AG10803 (cell line): ENCODE results near the gene GFPT1.

ENCODE experiments used
- DNase-seq: peaks from one replicate; pipeline ENCODE4 v3.0.0; 2010; ENCODE audit warnings: low read depth
- H3K4me3 ChIP-seq: 2 replicates; pipeline ENCODE4 v1.5.1; 2011; ENCODE audit warnings: mild to moderate bottlenecking, low read length, control low read depth
- CTCF ChIP-seq: conservative IDR thresholded peaks from 2 replicates; pipeline ENCODE4 v1.5.1; 2011; ENCODE audit warnings: mild to moderate bottlenecking, low read length, control low read depth, inconsistent platforms

The GFPT1 gene

DNA sequence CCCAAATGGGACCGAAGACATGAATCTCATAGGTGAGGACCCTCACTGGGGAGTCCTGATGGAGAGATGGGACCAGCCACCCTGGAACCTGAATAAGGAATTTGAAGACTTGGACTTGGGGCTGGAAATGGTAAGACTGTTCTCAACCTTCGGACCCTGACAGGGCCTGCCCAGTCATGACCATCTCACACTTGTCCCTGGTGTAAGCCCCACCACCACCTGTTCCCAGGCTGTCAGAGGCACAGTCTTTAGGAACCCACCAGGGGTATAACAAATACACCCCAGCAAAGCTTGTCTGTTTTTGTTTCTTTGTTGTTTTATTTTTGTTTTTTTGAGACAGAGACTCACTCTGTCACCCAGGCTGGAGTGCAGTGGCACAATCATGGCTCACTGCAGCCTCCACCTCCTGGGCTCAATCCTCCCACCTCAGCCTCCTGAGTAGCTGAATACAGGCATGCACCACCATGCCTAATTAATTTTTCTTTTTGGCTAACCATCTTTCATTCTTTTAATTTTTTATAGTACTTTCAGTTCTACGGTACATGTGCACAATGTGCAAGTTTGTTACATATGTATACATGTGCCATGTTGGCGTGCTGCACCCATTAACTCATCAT is 106.1 kb downstream of the GFPT1 start:
- no peak for DNase-seq
- H3K4me3 ChIP-seq: no peak overlapping the region
- TF ChIP-seq CTCF: no peak

DNA sequence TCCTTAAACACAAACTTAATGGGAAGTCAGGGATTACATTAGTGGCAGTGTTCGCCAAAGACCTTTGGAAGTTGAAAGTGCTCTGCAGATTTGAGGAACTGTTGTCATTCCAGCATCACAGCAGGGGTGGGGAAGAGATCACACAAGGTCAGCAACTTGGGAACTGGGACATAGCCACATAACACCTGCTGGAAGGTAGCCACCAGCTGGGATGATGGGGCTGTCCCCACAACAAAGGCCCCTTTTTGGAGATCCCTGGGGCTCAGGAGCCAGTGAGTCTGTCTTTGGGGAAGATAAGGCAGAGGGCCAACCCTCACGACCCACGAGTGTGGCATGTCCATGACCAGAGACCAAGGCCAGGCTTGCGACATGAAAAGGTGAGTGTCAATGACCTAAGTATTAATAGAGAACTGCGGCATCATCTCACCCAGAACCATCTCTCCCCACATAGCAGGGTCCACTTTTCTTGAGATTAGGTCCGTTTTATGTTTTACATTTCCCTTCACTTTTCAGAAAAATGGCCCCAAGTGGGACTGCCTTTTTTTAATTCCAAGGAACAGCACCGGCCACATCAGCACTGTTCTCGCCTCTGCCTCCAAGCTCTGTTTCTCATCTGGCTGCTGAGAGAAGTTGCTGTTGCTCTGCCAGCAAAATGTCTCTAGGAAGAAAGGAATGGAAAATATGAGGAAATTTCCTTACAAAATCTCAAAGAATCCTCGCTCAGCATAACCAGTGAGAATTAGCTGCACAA is 106.9 kb downstream of the GFPT1 start:
- TF ChIP-seq CTCF: no peak
- DNase-seq: peak; percentile 69

GRCh38 chr2:69279211-69279610 is 107.8 kb downstream of the GFPT1 start:
- H3K4me3 ChIP-seq: no peak overlapping the region
- TF ChIP-seq CTCF: no peak
- peak; percentile 23 for DNase-seq

More for the DNA sequence above, 106.9 kb downstream of the GFPT1 start:
- H3K4me3 ChIP-seq: no peak overlapping the region

- TF ChIP-seq CTCF: no peak
- no peak for DNase-seq
- no peak overlapping the region for H3K4me3 ChIP-seq
These were observed 108.7 kb downstream of the GFPT1 start for GRCh38 chr2:69278366-69278765.

DNA sequence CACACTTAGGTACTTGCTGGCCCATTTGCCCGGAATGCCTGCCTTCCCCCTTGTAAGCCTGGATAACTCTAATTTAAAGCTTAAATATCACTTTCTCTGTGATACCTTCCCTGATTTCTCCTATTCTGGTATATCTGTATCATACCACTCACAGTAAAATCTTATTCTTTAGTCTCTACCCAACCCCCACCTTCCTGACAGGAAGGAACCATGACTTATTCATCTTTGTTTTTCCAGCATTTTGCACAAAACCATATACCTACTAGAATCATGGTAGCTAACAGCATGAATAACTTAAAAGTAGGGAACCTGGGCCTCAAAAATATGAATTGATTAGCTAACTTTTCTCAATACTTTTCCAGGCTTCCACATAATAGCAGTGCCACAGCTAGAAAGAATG is 111.5 kb downstream of the GFPT1 start:
- H3K4me3 ChIP-seq: no peak overlapping the region
- no peak for DNase-seq
- TF ChIP-seq CTCF: no peak

GRCh38 chr2:69272803-69273471 is 114.1 kb downstream of the GFPT1 start:
- H3K4me3 ChIP-seq: no peak overlapping the region
- DNase-seq: no peak

More at GRCh38 chr2:69272803-69273471, 114.1 kb downstream of the GFPT1 start:
- TF ChIP-seq CTCF: no peak
